Measurements from ENCODE around the gene CD79B. TPM values are rescaled to one million over a fixed set of nuclear protein-coding genes. Genes with fewer than 3 reads are reported as not detected.

CD79B gene
- total and polyA plus RNA-seq, 2 of the 13 experiments (the other 11 are each of a cell fraction or from before 2014, with no cell fraction given): not detected

- Histone ChIP-seq H3K4me2 (ENCODE audit: low read depth, low read length) (no peak overlapping the region), H4K20me1 (ENCODE audit: insufficient read depth, low read length) (no peaks in the 10 kb centered on the region), H3K27ac (ENCODE audit: extremely low read length, insufficient read depth, low read length) (no peak overlapping the region), H3K36me3 (replicated peaks in 1 of 2; ENCODE audit: control insufficient read depth in 1 of 2, insufficient read depth in 2 of 2, low read length in 2 of 2) (no peaks in the 10 kb centered on the region), H3K79me2 (ENCODE audit: insufficient read depth, low read length) (no peaks in the 10 kb centered on the region), H3K9me3 (ENCODE audit: low read length) (no peaks in the 10 kb centered on the region), H3K4me1 (ENCODE audit: insufficient read depth, low read length) (peaks cover 6% of the 10 kb centered on the region), H2AFZ (ENCODE audit: low read length) (no peak overlapping the region), H3K4me3 (replicated peaks in 1 of 3; ENCODE audit: insufficient read depth in 1 of 3, low read depth in 2 of 3, low read length in 3 of 3) (no peak overlapping the region), H3K9ac (ENCODE audit: insufficient read depth, low read depth, low read length) (no peak overlapping the region), H3K27me3 (ENCODE audit: control insufficient read depth in 1 of 2, insufficient read depth in 2 of 2, low read length in 2 of 2) (peaks cover 0 to 39% of the 10 kb centered on the region in 2 experiments; a peak in 3 of 5 replicates)
- ChIA-PET POLR2A (no interaction called here), CTCF (ENCODE audit: low intra/inter-chr PET ratio, low total read pairs) (no interaction called here)
- no peak for DNase-seq (ENCODE audit: low spot score)
- no TSS peak for BruUV-seq (replicated peaks)
- TF ChIP-seq ZNF563 (CRISPR knock-in tag; IDR thresholded peaks at IDR 0.05): no peak
- TF ChIP-seq ZNF501 (CRISPR knock-in tag; IDR thresholded peaks at IDR 0.05): no peak
- no peak for TF ChIP-seq XBP1 (CRISPR knock-in tag; IDR thresholded peaks at IDR 0.05)
- no peak for TF ChIP-seq ZNF44 (CRISPR knock-in tag; IDR thresholded peaks at IDR 0.05)
- no peak for TF ChIP-seq TAF1 (CRISPR knock-in tag; IDR thresholded peaks at IDR 0.05)
- TF ChIP-seq SRY (CRISPR knock-in tag; IDR thresholded peaks at IDR 0.05): no peak
- no peak for TF ChIP-seq ZNF207 (IDR thresholded peaks at IDR 0.05; ENCODE audit: borderline replicate concordance)
- no peak for TF ChIP-seq ZNF367 (CRISPR knock-in tag; IDR thresholded peaks at IDR 0.05; ENCODE audit: borderline replicate concordance)
- no peak for TF ChIP-seq KDM3A (CRISPR knock-in tag; IDR thresholded peaks at IDR 0.05; ENCODE audit: low read depth)
- TF ChIP-seq RARG (CRISPR knock-in tag; IDR thresholded peaks at IDR 0.05; ENCODE audit: low read depth): no peak
- no peak for TF ChIP-seq ZSCAN9 (CRISPR knock-in tag; IDR thresholded peaks at IDR 0.05; ENCODE audit: borderline replicate concordance)
- no peak for TF ChIP-seq MED8 (CRISPR knock-in tag; IDR thresholded peaks at IDR 0.05; ENCODE audit: insufficient replicate concordance)
- no peak for TF ChIP-seq ASH2L (IDR thresholded peaks at IDR 0.05; ENCODE audit: insufficient read length, low read depth, low read length)
- TF ChIP-seq PTBP1 (IDR thresholded peaks at IDR 0.05; ENCODE audit: low read depth, low read length, poor library complexity, severe bottlenecking): no peak
- no peak for TF ChIP-seq FOSL2 (CRISPR knock-in tag; IDR thresholded peaks at IDR 0.05)
- TF ChIP-seq EZH2 (conservative IDR thresholded peaks at IDR 0.05; ENCODE audit: low read depth, low read length): no peak
- TF ChIP-seq ZNF362 (CRISPR knock-in tag; IDR thresholded peaks at IDR 0.05; ENCODE audit: borderline replicate concordance): no peak
- no peak for TF ChIP-seq ZNF224 (CRISPR knock-in tag; IDR thresholded peaks at IDR 0.05)
- ATAC-seq: no peak
- 50% methylated on average over 6 of the region's 14 CpGs for WGBS (ENCODE audit: low lambda C conversion rate)
- intact Hi-C loops (cut with micrococcal nuclease; ENCODE audit: unreplicated experiment): no loop called here
- in situ Hi-C loops (cut with HindIII; ENCODE audit: extremely low pct_ligation_motif_present, low pct_unique_long_range_greater_than_20kb): no loop called here
- FAIRE-seq: no peak
Measured at GRCh38 chr17:63940584-63940983, 8.5 kb upstream of the CD79B start.
